Measurements from ENCODE around the gene MGAT3. TPM values are rescaled to one million over a fixed set of nuclear protein-coding genes. Genes with fewer than 3 reads are reported as not detected.

MGAT3 gene
- total RNA-seq, 1 donor from 2014 or later = 12.8 TPM

GRCh38 chr22:39479254-39479653, 22.4 kb downstream of the MGAT3 start:
- Mint-ChIP-seq H3K4me1 (ENCODE audit: low read depth, unreplicated experiment) (peaks cover 19% of the 10 kb centered on the region), H3K4me3 (ENCODE audit: unreplicated experiment) (no peak overlapping the region), H3K27ac (ENCODE audit: unreplicated experiment) (no peak overlapping the region), H3K36me3 (ENCODE audit: unreplicated experiment) (no peaks in the 10 kb centered on the region), H3K27me3 (ENCODE audit: unreplicated experiment) (peaks cover 5% of the 10 kb centered on the region), H3K9me3 (ENCODE audit: unreplicated experiment) (peaks cover 2% of the 10 kb centered on the region)
- TF ChIP-seq, protein P1, sequence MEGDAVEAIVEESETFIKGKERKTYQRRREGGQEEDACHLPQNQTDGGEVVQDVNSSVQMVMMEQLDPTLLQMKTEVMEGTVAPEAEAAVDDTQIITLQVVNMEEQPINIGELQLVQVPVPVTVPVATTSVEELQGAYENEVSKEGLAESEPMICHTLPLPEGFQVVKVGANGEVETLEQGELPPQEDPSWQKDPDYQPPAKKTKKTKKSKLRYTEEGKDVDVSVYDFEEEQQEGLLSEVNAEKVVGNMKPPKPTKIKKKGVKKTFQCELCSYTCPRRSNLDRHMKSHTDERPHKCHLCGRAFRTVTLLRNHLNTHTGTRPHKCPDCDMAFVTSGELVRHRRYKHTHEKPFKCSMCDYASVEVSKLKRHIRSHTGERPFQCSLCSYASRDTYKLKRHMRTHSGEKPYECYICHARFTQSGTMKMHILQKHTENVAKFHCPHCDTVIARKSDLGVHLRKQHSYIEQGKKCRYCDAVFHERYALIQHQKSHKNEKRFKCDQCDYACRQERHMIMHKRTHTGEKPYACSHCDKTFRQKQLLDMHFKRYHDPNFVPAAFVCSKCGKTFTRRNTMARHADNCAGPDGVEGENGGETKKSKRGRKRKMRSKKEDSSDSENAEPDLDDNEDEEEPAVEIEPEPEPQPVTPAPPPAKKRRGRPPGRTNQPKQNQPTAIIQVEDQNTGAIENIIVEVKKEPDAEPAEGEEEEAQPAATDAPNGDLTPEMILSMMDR (IDR thresholded peaks at IDR 0.05; ENCODE audit: partially characterized antibody, unreplicated experiment) = no peak
- DNase-seq = no peak

- H3K4me1 Mint-ChIP-seq (ENCODE audit: low read depth, unreplicated experiment) = peaks cover 14% of the 10 kb centered on the region
- no peaks in the 10 kb centered on the region for H3K36me3 Mint-ChIP-seq (ENCODE audit: unreplicated experiment)
- TF ChIP-seq, protein P1 (IDR thresholded peaks at IDR 0.05; ENCODE audit: partially characterized antibody, unreplicated experiment) = no peak
- H3K27me3 Mint-ChIP-seq (ENCODE audit: unreplicated experiment) = peaks cover 5% of the 10 kb centered on the region
- no peak for DNase-seq
- H3K27ac Mint-ChIP-seq (ENCODE audit: unreplicated experiment) = no peak overlapping the region
- peaks cover 2% of the 10 kb centered on the region for H3K9me3 Mint-ChIP-seq (ENCODE audit: unreplicated experiment)
- H3K4me3 Mint-ChIP-seq (ENCODE audit: unreplicated experiment) = no peak overlapping the region
Observed at GRCh38 chr22:39480557-39480956, 23.7 kb downstream of the MGAT3 start.

DNA sequence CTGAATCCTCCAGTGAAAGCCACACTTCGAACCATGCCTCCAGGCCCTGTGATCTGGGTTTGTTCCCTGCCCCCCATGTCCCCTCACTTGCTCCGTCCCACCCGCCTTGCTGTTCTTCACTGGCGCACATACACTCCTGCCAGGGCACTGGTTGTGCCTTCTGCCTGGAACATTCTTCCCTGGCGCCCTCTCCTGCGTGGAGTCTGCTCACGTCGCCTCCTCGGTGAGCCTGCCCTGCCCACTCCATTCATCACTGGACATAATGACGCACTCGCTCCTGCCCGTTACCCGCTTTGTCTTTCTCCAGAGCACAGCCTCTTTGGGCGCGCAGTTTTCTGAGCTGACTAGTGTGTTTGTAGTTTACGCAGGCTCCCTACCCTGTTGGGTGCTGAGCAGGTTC, 24.2 kb downstream of the MGAT3 start:
- Mint-ChIP-seq H3K9me3 (ENCODE audit: unreplicated experiment) (peaks cover 2% of the 10 kb centered on the region), H3K36me3 (ENCODE audit: unreplicated experiment) (no peaks in the 10 kb centered on the region), H3K27ac (ENCODE audit: unreplicated experiment) (no peak overlapping the region), H3K27me3 (ENCODE audit: unreplicated experiment) (peaks cover 5% of the 10 kb centered on the region), H3K4me3 (ENCODE audit: unreplicated experiment) (peak overlapping the region; percentile 17), H3K4me1 (ENCODE audit: low read depth, unreplicated experiment) (peaks cover 10% of the 10 kb centered on the region)
- TF ChIP-seq, protein P1 (IDR thresholded peaks at IDR 0.05; ENCODE audit: partially characterized antibody, unreplicated experiment) = no peak
- no peak for DNase-seq

DNA sequence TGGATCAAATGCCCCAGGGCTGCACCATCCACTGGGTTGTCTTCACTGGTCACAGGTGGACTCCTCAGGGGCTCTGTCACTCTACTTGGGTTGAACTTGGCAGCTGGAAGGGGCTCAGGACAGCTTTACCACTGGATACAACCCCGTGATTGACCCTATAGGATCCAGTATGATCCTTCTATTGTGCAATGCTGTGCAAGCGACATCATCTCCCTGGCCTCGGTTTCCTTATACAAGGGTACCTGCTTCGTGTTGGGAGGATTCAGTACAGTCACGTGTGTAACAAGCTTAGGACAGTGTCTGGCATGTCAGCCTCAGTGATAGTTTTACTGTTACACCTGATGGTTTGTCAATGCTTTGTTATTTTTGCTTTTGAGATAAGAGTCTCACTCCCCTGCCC, 24.8 kb downstream of the MGAT3 start:
- TF ChIP-seq, protein P1 (IDR thresholded peaks at IDR 0.05; ENCODE audit: partially characterized antibody, unreplicated experiment) = no peak
- H3K4me3 Mint-ChIP-seq (ENCODE audit: unreplicated experiment) = no peak overlapping the region
- H3K27me3 Mint-ChIP-seq (ENCODE audit: unreplicated experiment) = peaks cover 5% of the 10 kb centered on the region
- DNase-seq = no peak
- no peaks in the 10 kb centered on the region for H3K36me3 Mint-ChIP-seq (ENCODE audit: unreplicated experiment)
- no peak overlapping the region for H3K27ac Mint-ChIP-seq (ENCODE audit: unreplicated experiment)
- peaks cover 2% of the 10 kb centered on the region for H3K9me3 Mint-ChIP-seq (ENCODE audit: unreplicated experiment)
- H3K4me1 Mint-ChIP-seq (ENCODE audit: low read depth, unreplicated experiment) = peaks cover 4% of the 10 kb centered on the region

GRCh38 chr22:39482768-39483167, 26.0 kb downstream of the MGAT3 start:
- Mint-ChIP-seq H3K27me3 (ENCODE audit: unreplicated experiment) (peaks cover 5% of the 10 kb centered on the region), H3K36me3 (ENCODE audit: unreplicated experiment) (no peaks in the 10 kb centered on the region), H3K27ac (ENCODE audit: unreplicated experiment) (peak overlapping the region; percentile 38), H3K4me3 (ENCODE audit: unreplicated experiment) (no peak overlapping the region), H3K9me3 (ENCODE audit: unreplicated experiment) (peaks cover 4% of the 10 kb centered on the region), H3K4me1 (ENCODE audit: low read depth, unreplicated experiment) (no peaks in the 10 kb centered on the region)
- DNase-seq = peak; percentile 55
- TF ChIP-seq, protein P1 (IDR thresholded peaks at IDR 0.05; ENCODE audit: partially characterized antibody, unreplicated experiment) = no peak

Data from glutamatergic neuron (in vitro differentiated cells).